ENCODE results near the gene ALDH16A1.
"Not testable (repeated sequence)": the region's sequence is repeated elsewhere in the genome, so short reads cannot be mapped to it uniquely, and the experiment has no call there.

The ALDH16A1 gene

GRCh38 chr19:49456326-49456725, 3.3 kb downstream of the ALDH16A1 start:
- TF ChIP-seq, protein P1, sequence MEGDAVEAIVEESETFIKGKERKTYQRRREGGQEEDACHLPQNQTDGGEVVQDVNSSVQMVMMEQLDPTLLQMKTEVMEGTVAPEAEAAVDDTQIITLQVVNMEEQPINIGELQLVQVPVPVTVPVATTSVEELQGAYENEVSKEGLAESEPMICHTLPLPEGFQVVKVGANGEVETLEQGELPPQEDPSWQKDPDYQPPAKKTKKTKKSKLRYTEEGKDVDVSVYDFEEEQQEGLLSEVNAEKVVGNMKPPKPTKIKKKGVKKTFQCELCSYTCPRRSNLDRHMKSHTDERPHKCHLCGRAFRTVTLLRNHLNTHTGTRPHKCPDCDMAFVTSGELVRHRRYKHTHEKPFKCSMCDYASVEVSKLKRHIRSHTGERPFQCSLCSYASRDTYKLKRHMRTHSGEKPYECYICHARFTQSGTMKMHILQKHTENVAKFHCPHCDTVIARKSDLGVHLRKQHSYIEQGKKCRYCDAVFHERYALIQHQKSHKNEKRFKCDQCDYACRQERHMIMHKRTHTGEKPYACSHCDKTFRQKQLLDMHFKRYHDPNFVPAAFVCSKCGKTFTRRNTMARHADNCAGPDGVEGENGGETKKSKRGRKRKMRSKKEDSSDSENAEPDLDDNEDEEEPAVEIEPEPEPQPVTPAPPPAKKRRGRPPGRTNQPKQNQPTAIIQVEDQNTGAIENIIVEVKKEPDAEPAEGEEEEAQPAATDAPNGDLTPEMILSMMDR (conservative IDR thresholded peaks at IDR 0.05; ENCODE audit: low read depth, low read length): no peak
- H3K4me3 ChIP-seq (ENCODE audit: low read length): no peak overlapping the region
- no peak for DNase-seq (ENCODE audit: low read depth)

DNA sequence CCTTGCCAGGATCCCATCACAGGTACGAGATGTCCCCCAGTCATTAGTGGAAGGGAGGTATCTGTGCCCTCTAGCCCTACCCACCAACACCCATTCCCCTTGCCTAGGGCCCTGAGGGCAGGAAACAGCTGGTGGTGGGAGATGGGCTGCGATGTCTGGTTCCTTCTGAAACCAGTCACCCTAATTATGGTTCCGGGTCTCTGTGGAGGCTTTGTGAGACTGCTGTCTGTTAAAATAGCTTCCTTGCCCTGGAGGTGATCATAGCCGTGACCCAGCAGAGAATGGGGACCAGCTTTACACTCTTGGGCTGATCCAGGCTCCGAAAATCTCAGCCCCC, 5.5 kb downstream of the ALDH16A1 start:
- no peak overlapping the region for H3K4me3 ChIP-seq (ENCODE audit: low read length)
- no peak for DNase-seq (ENCODE audit: low read depth)
- TF ChIP-seq, protein P1 (conservative IDR thresholded peaks at IDR 0.05; ENCODE audit: low read depth, low read length): no peak

- TF ChIP-seq, protein P1 (conservative IDR thresholded peaks at IDR 0.05; ENCODE audit: low read depth, low read length): no peak
- DNase-seq (ENCODE audit: low read depth): no peak
- H3K4me3 ChIP-seq (ENCODE audit: low read length): no peak overlapping the region
These were observed 6.4 kb downstream of the ALDH16A1 start for GRCh38 chr19:49459388-49459787.

DNA sequence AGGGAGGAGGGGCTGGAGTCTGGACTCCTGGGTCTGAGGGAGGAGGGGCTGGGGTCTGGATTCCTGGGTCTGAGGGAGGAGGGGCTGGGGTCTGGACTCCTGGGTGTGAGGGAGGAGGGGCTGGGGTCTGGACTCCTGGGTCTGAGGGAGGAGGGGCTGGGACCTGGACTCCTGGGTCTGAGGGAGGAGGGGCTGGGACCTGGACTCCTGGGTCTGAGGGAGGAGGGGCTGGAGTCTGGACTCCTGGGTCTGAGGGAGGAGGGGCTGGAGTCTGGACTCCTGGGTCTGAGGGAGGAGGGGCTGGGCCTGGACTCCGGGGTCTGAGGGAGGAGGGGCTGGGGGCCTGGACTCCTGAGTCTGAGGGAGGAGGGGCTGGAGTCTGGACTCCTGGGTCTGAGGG, 8.1 kb downstream of the ALDH16A1 start:
- H3K4me3 ChIP-seq (ENCODE audit: low read length); DNase-seq (ENCODE audit: low read depth): not testable (repeated sequence)

GRCh38 chr19:49461656-49462055, 8.6 kb downstream of the ALDH16A1 start:
- no peak overlapping the region for H3K4me3 ChIP-seq (ENCODE audit: low read length)
- DNase-seq (ENCODE audit: low read depth): no peak
- TF ChIP-seq, protein P1 (conservative IDR thresholded peaks at IDR 0.05; ENCODE audit: low read depth, low read length): no peak

DNA sequence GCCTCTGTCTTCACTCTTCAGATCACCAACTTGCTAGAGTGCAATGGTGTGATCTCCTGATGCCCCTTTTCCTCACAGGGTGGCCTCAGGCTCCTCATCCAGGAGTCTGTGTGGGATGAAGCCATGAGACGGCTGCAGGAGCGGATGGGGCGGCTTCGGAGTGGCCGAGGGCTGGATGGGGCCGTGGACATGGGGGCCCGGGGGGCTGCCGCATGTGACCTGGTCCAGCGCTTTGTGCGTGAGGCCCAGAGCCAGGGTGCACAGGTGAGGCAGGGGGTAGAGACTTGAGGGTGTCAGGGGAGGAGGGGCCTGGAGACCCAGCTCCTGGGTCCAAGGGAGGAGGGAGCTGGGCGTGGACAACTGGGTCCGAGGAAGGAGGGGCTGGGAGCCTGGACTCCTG, 9.5 kb downstream of the ALDH16A1 start:
- TF ChIP-seq, protein P1 (conservative IDR thresholded peaks at IDR 0.05; ENCODE audit: low read depth, low read length): no peak
- no peak overlapping the region for H3K4me3 ChIP-seq (ENCODE audit: low read length)
- DNase-seq (ENCODE audit: low read depth): no peak

DNA sequence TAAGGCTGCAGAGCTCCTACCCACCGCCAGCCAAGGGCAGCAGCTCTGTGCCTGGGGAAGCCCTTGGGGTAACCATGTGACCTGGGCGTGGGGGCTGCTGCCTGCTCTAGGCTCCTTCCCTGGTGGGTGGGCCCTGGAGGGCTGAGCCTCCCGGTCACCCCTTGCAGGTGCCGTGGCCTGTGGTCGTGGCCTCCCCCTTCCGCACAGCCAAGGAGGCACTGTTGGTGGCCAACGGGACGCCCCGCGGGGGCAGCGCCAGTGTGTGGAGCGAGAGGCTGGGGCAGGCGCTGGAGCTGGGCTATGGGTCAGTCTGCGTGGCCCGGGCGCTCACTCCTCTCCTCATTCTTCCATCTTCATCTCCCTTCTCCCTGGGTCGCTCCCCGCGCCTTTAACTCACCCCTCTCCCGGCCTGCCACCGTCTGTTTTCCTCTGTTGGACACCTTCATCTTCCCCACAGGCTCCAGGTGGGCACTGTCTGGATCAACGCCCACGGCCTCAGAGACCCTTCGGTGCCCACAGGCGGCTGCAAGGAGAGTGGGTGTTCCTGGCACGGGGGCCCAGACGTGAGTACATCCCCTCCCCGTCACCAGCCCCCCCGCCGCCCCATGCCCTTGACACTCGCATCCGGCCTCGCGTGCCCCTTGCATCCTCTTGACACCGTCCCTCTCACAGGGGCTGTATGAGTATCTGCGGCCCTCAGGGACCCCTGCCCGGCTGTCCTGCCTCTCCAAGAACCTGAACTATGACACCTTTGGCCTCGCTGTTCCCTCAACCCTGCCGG, 11.1 kb downstream of the ALDH16A1 start:
- TF ChIP-seq, protein P1 (conservative IDR thresholded peaks at IDR 0.05; ENCODE audit: low read depth, low read length): no peak
- no peak overlapping the region for H3K4me3 ChIP-seq (ENCODE audit: low read length)
- DNase-seq (ENCODE audit: low read depth): no peak
